DND-41 (cell line): Measurements from ENCODE around the gene PRMT5.

Source experiments
- EZH2 ChIP-seq: IDR thresholded peaks from 3 replicates; pipeline ENCODE4 v1.6.1; 2012; ENCODE audit warnings: borderline replicate concordance, low read depth, mild to moderate bottlenecking, moderate library complexity, low read length, inconsistent platforms; ENCODE audit not compliant: severe bottlenecking
- TF ChIP-seq, protein P1 (sequence below): IDR thresholded peaks from 2 replicates; pipeline ENCODE4 v1.5.1; 2012; ENCODE audit warnings: borderline replicate concordance, low read length, moderate library complexity, mild to moderate bottlenecking; ENCODE audit not compliant: poor library complexity, severe bottlenecking; ENCODE audit errors: extremely low read depth

DNA sequence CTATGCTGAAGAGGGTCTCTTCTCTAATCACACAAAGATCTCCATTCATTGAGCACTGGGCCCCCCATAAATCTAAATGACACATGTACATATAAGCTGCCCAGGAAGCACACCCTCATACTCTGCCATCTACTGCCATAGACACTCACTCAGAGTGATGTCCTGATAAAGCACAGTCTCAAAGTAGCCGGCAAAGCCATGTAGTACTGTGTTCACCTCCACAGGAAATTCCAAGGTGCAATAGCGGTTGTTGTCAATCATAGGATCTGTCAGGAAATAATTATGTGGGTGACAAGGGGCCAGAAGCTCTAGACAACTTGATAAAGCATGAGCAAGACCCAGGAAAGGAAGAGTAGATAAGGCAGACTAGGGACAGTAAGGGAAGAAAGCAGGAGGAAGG lies 6.9 kb downstream of the PRMT5 start:
- TF ChIP-seq, protein P1, sequence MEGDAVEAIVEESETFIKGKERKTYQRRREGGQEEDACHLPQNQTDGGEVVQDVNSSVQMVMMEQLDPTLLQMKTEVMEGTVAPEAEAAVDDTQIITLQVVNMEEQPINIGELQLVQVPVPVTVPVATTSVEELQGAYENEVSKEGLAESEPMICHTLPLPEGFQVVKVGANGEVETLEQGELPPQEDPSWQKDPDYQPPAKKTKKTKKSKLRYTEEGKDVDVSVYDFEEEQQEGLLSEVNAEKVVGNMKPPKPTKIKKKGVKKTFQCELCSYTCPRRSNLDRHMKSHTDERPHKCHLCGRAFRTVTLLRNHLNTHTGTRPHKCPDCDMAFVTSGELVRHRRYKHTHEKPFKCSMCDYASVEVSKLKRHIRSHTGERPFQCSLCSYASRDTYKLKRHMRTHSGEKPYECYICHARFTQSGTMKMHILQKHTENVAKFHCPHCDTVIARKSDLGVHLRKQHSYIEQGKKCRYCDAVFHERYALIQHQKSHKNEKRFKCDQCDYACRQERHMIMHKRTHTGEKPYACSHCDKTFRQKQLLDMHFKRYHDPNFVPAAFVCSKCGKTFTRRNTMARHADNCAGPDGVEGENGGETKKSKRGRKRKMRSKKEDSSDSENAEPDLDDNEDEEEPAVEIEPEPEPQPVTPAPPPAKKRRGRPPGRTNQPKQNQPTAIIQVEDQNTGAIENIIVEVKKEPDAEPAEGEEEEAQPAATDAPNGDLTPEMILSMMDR, result no peak
- TF ChIP-seq EZH2, result no peak
